Measurements from ENCODE around the gene PLA2G4E.

GRCh38 chr15:42058791-42059190 is 37.9 kb upstream of the PLA2G4E start:
- TF ChIP-seq CTCF (IDR thresholded peaks at IDR 0.05; ENCODE audit: low read length) (no peak), EZH2 (IDR thresholded peaks at IDR 0.05; ENCODE audit: borderline replicate concordance, low read length) (no peak)
